ENCODE data around the gene PRH2. TPM values are rescaled to one million over a fixed set of nuclear protein-coding genes. Genes with fewer than 3 reads are reported as not detected.

Gene PRH2
- total and polyA plus RNA-seq, 12 donors = not detected

DNA sequence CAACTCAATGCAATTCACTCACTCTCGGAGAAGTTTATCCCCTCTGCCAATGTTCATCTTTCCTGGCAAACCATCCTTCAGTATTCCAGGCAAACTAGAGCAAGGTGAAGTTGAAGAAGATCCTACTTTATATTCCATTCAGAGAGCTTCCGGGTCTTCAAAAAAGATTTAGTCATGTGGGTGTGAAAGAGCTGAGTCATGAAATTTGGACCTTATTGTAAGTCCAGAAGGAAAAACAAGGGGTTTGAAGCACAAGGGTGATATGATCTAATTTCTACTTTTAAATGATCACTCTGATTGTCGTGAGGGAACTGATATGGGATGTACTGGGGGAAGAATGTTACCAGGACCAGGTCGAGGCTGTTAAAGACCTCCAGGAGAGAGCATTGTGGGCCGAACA lies 2.8 kb upstream of the PRH2 start:
- intact Hi-C loops (cut with DNase I) = no loop called here
- DNase-seq (no peak), ATAC-seq (no peak)
- WGBS, 2 donors = 85 to 89% methylated on average over 5 of the region's 5 CpGs
- H3K4me3 ChIP-seq = no peak overlapping the region
- no peaks in the 10 kb centered on the region for H3K27me3 ChIP-seq
- H3K9me3 ChIP-seq = no peaks in the 10 kb centered on the region
- TF ChIP-seq, protein P1, sequence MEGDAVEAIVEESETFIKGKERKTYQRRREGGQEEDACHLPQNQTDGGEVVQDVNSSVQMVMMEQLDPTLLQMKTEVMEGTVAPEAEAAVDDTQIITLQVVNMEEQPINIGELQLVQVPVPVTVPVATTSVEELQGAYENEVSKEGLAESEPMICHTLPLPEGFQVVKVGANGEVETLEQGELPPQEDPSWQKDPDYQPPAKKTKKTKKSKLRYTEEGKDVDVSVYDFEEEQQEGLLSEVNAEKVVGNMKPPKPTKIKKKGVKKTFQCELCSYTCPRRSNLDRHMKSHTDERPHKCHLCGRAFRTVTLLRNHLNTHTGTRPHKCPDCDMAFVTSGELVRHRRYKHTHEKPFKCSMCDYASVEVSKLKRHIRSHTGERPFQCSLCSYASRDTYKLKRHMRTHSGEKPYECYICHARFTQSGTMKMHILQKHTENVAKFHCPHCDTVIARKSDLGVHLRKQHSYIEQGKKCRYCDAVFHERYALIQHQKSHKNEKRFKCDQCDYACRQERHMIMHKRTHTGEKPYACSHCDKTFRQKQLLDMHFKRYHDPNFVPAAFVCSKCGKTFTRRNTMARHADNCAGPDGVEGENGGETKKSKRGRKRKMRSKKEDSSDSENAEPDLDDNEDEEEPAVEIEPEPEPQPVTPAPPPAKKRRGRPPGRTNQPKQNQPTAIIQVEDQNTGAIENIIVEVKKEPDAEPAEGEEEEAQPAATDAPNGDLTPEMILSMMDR (IDR thresholded peaks at IDR 0.05) = no peak
- no peak overlapping the region for H3K27ac ChIP-seq
- H3K36me3 ChIP-seq = no peaks in the 10 kb centered on the region
- H3K4me1 ChIP-seq = peaks cover 0 to 3% (median 0%) of the 10 kb centered on the region in 9 donors

DNA sequence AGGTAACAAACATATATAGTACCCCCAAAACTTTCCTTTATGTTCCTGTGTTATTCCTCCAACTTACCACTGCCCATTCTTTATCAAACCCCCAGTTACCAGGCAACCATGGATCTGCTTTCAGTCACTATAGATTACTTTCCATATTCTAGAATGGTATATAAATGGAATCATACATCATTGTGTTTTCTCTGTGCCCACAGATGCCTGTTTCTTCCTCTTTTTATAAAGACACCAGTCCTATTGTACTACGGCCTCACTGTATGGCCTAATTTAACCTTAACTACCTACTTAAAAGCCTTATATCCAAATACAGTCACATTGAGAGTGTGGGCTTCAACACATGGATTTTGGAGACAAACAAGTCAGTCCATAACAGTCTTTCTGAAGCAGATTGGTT lies 7.5 kb downstream of the PRH2 start:
- 92 to 94% methylated on average over 1 of the region's 1 CpG for WGBS, 2 donors
- DNase-seq (no peak), ATAC-seq (no peak)
- no peaks in the 10 kb centered on the region for H3K4me1 ChIP-seq
- intact Hi-C loops (cut with DNase I) = no loop called here
- H3K36me3 ChIP-seq = no peaks in the 10 kb centered on the region
- TF ChIP-seq, protein P1 (IDR thresholded peaks at IDR 0.05) = no peak
- H3K4me3 ChIP-seq = no peak overlapping the region
- H3K27ac ChIP-seq = no peak overlapping the region
- H3K27me3 ChIP-seq = no peaks in the 10 kb centered on the region
- no peaks in the 10 kb centered on the region for H3K9me3 ChIP-seq

DNA sequence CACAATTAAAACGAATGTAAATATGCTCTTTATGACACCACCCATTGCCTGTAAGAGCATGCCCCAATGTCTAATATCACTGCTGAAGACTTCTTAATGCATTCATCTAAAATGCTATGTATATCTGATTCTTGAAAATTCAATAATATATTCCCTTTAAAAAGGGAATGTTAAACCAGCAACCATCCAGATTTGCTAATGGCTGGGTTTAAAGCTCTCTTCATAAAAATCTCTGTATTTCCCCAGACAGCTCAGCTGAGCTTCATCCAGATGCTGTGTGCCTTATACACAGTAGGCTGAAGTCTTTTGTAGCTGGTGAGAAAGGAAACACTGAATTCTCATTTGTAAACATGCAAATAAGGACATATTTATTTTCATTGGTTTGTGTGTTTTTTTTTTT lies 10.1 kb downstream of the PRH2 start, which contains the start of gene TAS2R14:
Gene TAS2R14, minus strand, starts transcription at position 101 of the 400 bp plus-strand sequence. Its CDS starts 56 bp downstream, at position 45.
- H3K27me3 ChIP-seq = no peaks in the 10 kb centered on the region
- intact Hi-C loops (cut with DNase I) = no loop called here

DNA sequence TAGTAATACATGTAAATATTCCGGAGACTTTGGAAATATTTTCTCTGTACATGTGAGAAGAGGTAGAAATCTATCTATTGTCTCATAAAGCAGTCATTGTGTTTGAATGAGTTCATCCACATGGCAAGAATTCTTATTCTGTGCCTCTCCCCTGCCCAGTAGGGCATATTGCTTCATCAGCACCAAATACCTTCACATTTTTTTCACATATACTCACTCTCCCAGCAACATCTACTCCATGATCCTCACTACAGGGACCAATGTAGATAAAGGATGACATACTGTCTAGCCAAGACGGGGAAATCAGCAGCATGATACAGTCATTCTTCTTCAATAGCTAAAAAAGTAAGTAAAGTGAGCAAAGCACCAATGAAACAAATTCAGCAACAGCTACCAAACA lies 11.4 kb downstream of the PRH2 start:
- Histone ChIP-seq H3K4me1 (no peaks in the 10 kb centered on the region), H3K9me3 (peaks cover 0 to 10% (median 0%) of the 10 kb centered on the region in 11 donors), H3K27ac (no peak overlapping the region), H3K27me3 (no peaks in the 10 kb centered on the region), H3K36me3 (no peaks in the 10 kb centered on the region), H3K4me3 (no peak overlapping the region)
- TF ChIP-seq, protein P1 (IDR thresholded peaks at IDR 0.05) = no peak
- WGBS, 2 donors = 90 to 92% methylated on average over 2 of the region's 2 CpGs
- DNase-seq (no peak), ATAC-seq (no peak)
- intact Hi-C loops (cut with DNase I) = no loop called here

More for the DNA sequence above, 10.1 kb downstream of the PRH2 start, which contains the start of gene TAS2R14:
- 85 to 88% methylated on average over 1 of the region's 1 CpG for WGBS, 2 donors
- ATAC-seq (no peak), DNase-seq (no peak)
- H3K9me3 ChIP-seq = peaks cover 0 to 6% (median 0%) of the 10 kb centered on the region in 11 donors
- TF ChIP-seq, protein P1 (IDR thresholded peaks at IDR 0.05) = no peak
- H3K27ac ChIP-seq = no peak within 1 kb of the TSS
- H3K4me3 ChIP-seq = no peak within 1 kb of the TSS
- no peaks in the 10 kb centered on the region for H3K36me3 ChIP-seq
- H3K4me1 ChIP-seq = no peaks in the 10 kb centered on the region
